WI38 (cell line): ENCODE data around the gene GRPEL1.

ENCODE experiments used
- H3K4me3 ChIP-seq: 2 replicates; pipeline ENCODE4 v1.5.1; 2011; ENCODE audit warnings: low read depth, mild to moderate bottlenecking, control low read depth, low read length
- CTCF ChIP-seq: IDR thresholded peaks from 2 replicates; pipeline ENCODE4 v1.5.1; 2012; ENCODE audit warnings: low read depth, mild to moderate bottlenecking, control low read depth, low read length

Gene GRPEL1

GRCh38 chr4:7062816-7063215, 5.0 kb downstream of the GRPEL1 start:
- no peak for TF ChIP-seq CTCF
- H3K4me3 ChIP-seq, result no peak overlapping the region

- H3K4me3 ChIP-seq, result no peak overlapping the region
- no peak for TF ChIP-seq CTCF
Observed at GRCh38 chr4:7061815-7062214, 6.0 kb downstream of the GRPEL1 start.

GRCh38 chr4:7060346-7061150, 7.3 kb downstream of the GRPEL1 start:
- H3K4me3 ChIP-seq, result no peak overlapping the region
- no peak for TF ChIP-seq CTCF

- TF ChIP-seq CTCF, result no peak
Observed at GRCh38 chr4:7059662-7060061, 8.2 kb downstream of the GRPEL1 start.

GRCh38 chr4:7058792-7059191, 9.1 kb downstream of the GRPEL1 start:
- no peak for TF ChIP-seq CTCF
- no peak overlapping the region for H3K4me3 ChIP-seq

More at GRCh38 chr4:7059662-7060061, 8.2 kb downstream of the GRPEL1 start:
- no peak overlapping the region for H3K4me3 ChIP-seq

- TF ChIP-seq CTCF, result no peak
- H3K4me3 ChIP-seq, result no peak overlapping the region
Observed at GRCh38 chr4:7055990-7056325, 11.9 kb downstream of the GRPEL1 start.

- no peak for TF ChIP-seq CTCF
- no peak overlapping the region for H3K4me3 ChIP-seq
Observed at GRCh38 chr4:7055111-7055989, 12.5 kb downstream of the GRPEL1 start.
